Activated CD4-positive, CD25-positive, alpha-beta regulatory T cell (primary cell): ENCODE measurements around the gene BLID.

Experiments
- DNase-seq, 4 experiments: peaks; one replicate each; lab custom pipeline; 2025; lab: John Stamatoyannopoulos, UW

Gene BLID

GRCh38 chr11:122139595-122139866, 23.5 kb upstream of the BLID start:
- DNase-seq: no peak

GRCh38 chr11:122138744-122139594, 23.0 kb upstream of the BLID start:
- DNase-seq: no peak

GRCh38 chr11:122137078-122137793, 21.2 kb upstream of the BLID start:
- DNase-seq: no peak

- DNase-seq: no peak
Observed at GRCh38 chr11:122131126-122131525, 15.1 kb upstream of the BLID start.

GRCh38 chr11:122128146-122128545, 12.1 kb upstream of the BLID start:
- no peak for DNase-seq

- DNase-seq: no peak
Observed at GRCh38 chr11:122127020-122127419, 11.0 kb upstream of the BLID start.

- no peak for DNase-seq
Observed at GRCh38 chr11:122126024-122126688, 10.1 kb upstream of the BLID start.

DNA sequence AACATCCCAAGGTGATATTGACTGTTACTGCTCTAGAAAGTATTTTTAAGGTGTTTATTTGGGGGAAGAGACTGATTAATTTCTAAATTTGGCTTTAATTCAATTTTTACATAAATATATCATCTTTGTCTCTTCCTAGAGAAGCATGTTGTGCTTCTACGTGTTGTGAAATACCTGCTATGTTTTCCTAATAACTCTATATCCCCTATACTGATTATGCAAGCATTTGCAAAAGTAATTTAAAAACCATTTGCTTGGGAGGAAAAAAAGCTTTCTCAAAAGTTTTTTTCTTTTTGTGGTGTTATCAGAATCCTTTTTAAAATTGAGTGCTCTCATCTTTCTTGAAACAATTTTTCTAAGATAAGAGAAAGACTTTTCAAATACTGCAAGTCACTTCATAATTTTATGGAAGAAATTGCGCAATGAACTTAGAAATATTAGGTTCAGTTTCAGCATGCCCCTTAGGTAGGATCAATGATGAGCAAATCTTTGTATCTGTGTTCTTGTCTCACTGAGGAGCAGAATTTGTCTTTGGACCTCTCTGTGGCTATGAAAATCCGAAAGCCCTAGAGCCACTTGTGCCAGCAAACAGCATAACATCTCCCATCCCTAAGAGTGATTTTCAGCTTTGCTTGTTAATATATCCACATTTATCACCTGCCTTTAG, 7.4 kb upstream of the BLID start:
- DNase-seq: no peak

DNA sequence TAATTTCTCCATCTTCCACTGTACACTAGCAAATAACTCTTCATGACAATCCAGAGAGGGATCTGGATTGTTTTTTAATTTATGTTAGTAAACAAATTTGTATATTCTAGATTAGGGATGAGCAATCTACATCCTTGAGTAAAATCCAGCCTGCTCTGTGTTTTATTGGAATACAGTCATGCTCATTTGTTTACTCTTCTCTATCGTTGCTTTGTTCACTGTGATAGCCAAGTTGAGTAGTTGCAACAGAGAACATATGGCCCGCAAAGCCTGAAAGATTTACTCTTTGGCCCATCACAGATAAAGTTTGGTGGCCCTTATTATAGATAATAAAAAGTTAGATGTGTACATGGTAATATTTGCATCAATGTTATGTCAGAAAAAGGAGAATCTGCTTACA, 6.2 kb upstream of the BLID start:
- no peak for DNase-seq

DNA sequence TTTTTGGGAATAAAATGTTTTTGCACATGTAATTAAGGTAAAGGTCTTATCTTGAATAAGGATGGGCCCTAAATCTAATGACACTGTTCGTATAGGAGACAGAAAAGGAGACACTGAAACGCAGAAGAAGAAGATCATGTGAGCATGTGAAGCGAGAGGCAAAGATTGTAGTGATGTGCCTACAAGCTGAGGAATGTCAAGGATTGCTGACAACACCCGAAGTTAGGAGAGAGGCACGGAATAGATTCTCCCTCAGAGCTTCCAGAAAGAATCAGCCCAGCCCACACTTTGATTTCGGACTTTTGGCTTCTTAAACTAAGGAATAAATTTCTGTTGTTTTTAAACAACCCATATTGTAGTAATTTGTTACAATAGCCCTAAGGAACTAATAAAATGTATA, 4.1 kb upstream of the BLID start:
- DNase-seq: no peak

GRCh38 chr11:122116591-122116990, 576 bp upstream of the BLID start:
- no peak for DNase-seq

- DNase-seq: no peak
Observed at GRCh38 chr11:122114976-122115375, 1.0 kb downstream of the BLID start.

DNA sequence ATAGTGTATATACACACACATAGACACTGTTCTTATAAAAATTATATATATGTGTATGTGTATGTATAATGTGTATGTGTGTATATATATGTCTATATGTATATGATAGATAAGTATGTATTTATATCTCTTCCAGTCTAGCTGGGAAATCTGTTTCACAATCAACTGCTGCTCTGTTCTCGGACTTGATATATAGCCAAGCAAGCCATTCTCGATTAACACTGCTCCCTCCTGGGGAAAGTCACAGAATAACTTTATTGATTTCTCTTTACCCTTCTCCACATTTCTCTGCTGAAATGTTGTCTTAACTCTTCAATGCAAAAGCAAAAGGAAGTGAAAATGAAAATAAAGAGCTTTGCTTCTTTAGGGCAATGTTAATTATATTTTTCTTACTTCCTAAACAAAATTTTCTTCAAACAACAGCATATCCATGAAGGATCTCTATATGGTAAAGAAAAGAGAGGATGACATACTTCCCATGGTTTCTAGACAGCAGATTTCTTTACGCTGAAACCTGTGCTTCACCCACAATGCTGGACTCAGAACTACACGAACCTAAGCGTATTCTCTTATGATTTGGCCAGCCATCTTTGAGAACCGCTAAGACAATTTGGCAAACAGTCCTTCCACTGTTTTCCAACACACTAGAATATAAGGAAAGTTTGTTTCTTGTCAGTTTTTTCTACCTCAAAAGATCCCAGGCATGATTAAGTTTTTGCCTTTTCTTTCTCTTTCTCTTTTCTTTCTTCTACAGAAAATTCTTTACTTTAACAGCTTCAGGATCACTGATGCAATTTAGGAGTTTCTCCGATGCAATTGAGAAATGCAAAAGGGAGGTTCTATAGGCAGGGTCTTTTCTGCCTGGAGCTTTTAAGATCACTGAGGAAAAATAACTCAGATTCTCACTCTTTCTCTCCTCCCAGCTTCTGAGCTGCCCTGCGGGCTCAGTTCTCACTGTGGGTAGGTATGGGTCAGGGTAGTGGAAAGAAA, 1.9 kb downstream of the BLID start:
- no peak for DNase-seq

DNA sequence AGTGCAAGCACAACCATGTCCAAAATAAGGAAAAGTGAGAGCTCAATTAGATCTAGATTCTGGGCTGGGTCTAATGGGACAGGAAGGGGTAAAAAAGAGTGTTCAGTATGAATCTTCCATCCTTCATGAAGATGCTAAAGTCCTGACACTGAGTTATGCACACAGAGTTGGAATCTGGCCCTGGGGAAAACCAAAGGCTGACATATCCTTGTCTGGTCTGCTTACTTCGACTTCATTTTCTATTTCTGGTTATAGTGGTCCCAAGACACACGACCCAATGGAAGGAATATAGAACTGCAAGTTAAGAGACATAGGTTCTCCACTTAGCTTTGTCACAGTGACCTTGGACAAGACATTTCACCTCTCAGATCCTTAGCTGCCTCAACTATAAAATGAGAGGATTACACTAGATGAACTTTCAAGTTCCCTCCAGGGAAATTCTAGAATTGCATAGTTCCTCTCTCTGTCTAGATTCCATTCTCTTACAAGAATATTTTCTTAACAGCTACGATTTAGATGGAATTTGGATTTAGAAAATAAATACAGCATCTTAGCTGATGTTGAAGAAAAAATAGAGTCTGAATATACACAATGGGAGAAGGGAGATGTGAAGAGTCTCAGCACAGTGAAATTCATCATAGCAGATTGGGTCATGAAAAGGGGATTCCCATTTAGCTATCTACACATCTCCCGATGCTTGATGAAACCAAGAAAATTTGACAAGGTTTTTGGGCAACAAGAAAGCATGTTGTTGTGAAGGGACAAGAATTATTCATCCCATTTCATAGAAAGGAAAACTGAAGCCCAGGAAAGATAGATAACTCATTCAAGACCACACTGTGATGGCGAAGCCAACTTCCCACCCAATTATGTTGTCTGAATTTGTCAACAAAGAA, 3.3 kb downstream of the BLID start:
- DNase-seq: no peak

GRCh38 chr11:122109932-122110331, 6.1 kb downstream of the BLID start:
- DNase-seq: no peak

DNA sequence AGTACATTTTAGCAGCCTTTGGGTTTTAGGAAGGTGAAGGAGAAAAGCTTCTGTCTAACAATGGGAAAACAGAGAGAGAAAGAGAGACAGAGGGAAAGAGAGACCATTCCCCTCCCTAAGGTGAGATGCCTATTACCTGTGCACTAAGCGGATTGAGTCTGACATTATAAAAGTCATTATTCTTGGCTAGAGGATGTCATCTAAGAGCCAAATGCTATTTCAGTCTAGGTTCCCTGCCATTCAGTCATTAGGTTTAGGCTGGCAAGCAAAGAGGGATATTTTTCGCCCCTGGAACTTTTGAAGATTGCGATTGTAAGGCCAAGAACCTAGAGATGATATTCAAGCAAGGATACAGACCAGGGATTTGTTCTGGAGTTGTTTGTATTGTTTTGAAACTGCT, 7.2 kb downstream of the BLID start:
- DNase-seq: no peak

DNA sequence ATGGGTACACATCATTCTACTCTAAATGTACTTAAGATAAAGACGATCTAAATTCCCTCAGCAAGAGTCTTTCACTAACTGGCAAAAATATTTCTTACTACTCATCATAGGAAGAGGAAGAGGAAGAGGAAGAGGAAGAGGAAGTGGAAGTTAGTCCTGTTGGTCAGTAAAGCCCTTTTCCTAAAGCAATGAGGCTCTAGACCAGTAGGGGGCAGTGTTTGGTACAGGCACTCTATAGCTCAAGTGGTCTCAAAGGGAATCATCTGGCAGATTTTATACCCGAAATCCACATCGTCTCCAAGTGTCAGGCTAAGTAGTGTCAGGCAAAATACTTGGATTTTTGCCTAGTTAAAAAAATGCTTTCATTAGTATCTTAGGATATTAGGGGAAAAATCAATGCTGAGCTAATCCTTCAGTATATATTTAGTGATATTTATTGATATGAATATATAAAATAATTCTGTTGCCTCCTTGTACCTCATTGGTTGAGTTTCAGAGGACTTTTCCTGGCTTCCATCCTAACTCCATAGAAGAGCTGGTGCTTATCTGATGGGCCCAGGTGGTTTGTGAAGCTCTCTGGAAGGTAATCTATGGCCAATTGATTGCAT, 7.7 kb downstream of the BLID start:
- DNase-seq: no peak

GRCh38 chr11:122107566-122107965, 8.4 kb downstream of the BLID start:
- DNase-seq: no peak

DNA sequence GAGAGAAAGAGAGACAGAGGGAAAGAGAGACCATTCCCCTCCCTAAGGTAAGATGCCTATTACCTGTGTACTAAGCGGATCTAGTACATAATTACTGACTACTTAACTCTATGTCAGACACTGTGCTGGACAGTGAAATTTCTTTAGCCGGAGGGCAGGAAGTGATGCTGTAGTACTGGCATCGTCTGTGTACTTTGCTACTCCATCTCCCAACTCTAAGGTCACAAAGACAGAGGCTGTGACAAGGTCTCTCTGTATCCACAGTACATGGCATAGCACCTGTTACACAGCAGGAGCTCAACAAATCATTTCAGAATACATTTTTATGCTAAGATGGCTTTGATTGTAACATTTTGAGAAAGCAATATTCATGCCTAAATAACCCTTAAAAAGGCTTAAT, 9.0 kb downstream of the BLID start:
- DNase-seq: no peak
